Fibroblast of skin of left biceps (primary cell): Measurements from ENCODE around the gene CDC25B.
A peak's percentile ranks its signal among the peaks of the same experiment; 100 is the strongest.

Experiments used
- DNase-seq, 2 experiments: peaks; one replicate each; pipeline ENCODE4 v3.0.0-alpha.2; 2013; ENCODE audit warnings: low read depth in 2 of 2

The CDC25B gene

GRCh38 chr20:3795511-3796468 lies at the start of gene CDC25B:
Gene CDC25B (plus strand): TSS chr20:3796310. CDS start chr20:3796532, 222 bp downstream.
- DNase-seq = peak; percentile 70 to 71

- no peak for DNase-seq
Measured at GRCh38 chr20:3747471-3747870, 48.6 kb upstream of the CDC25B start.

- no peak for DNase-seq
Measured at GRCh38 chr20:3748073-3748472, 48.0 kb upstream of the CDC25B start.

GRCh38 chr20:3749087-3749688 lies 46.9 kb upstream of the CDC25B start:
- DNase-seq = no peak

DNA sequence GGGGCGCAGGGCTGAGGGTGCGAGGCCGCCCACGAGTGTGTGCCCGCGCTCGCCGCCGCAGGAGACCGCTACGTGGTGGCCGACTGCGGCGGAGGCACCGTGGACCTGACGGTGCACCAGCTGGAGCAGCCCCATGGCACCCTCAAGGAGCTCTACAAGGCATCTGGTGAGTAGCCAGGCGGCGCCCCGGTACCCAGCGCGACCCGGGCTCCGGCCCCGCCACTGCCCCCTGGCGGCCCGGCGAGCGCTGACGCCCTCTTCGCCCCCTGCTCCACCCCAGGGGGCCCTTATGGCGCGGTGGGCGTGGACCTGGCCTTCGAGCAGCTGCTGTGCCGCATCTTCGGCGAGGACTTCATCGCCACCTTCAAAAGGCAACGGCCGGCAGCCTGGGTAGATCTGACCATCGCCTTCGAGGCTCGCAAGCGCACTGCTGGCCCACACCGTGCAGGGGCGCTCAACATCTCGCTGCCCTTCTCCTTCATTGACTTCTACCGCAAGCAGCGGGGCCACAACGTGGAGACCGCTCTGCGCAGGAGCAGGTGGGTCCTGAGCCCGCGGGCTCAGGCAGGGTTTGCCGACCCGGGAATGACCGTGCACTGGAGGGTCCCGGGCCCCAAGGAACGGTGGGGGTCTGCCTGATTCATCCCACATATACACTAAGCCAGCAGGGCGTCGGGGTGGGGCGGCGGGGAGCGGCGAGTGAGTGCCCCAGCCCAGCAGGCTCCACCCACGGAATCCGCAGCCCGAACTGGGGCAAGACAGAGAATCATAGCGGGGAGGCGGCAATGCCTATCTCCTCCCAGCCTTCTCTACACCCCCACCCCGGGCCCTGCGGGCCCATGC lies 46.2 kb upstream of the CDC25B start:
- DNase-seq = no peak

DNA sequence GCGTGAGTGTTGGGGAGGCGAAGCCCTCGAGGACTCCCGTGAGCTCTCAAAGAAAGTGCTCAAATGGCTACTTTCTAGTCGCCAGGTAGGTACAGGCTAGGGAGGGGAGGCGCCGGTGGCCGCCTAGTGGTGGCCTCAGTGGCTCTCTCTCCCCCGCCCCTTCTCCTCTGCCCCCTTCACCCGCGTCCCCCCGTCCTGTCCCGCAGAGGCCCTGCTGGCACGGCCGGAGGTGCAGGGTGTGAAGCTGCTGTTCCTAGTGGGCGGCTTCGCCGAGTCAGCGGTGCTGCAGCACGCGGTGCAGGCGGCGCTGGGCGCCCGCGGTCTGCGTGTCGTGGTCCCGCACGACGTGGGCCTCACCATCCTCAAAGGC lies 44.8 kb upstream of the CDC25B start:
- no peak for DNase-seq

GRCh38 chr20:3751675-3752385 lies 44.3 kb upstream of the CDC25B start:
- DNase-seq = no peak

DNA sequence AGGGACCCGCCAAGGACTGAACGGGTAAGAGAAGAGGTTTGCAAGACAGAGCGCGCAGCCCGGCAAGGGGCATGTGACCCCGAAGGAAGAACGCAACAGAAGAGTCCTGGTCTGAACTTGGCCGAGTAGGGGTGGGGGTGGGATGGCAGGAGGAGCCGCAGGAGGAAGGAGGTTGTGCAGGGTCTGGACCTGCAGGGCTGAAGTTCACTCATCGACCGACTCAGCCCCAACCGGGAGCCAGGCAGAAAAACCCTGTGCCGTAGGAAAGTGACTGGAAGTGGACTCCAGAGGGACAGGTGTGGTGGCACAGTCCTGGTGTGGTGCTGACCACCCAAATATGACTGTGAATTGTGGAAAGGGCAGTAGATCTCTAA lies 43.7 kb upstream of the CDC25B start:
- no peak for DNase-seq

DNA sequence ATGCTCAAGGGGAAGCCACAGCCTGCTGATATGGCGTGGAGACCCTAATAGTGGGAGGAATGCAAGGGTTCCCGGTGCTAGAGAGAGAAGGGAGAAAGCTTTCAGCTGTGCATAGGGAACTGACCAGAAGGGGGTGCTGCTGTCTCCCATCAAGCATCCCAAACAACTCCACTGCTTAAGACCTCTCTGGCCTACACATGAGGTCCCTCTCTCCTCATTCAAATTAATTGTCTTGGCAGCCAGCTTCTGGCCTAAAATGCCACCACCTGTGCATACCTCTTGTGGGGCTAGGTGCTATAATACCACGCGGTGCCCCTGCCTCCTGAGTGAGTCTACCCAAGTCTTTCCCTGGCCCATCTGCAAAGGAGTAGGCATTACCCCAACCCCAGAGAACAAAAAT lies 43.0 kb upstream of the CDC25B start:
- no peak for DNase-seq

- DNase-seq = no peak
Measured at GRCh38 chr20:3753501-3754275, 42.4 kb upstream of the CDC25B start.

- DNase-seq = no peak
Measured at GRCh38 chr20:3754276-3754630, 41.9 kb upstream of the CDC25B start.

DNA sequence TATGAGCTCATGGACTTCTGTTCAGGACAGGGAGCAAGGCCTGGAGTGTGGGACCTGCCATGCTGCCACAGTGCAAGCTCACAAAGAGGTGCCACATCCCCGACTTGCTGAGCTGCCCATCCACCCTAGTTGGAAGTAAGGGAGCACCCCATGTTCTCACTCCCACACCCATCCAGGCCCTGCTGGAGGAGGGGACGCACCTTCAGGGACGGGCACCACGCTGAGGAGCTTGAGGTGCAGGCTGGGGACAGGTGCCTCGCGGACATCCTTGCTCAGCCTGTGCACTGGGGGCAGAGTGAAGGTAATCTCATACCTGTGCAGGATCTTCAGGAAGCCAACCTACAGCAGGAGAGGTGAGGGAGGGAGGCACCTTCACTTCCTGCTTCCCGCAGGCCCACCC lies 40.8 kb upstream of the CDC25B start:
- no peak for DNase-seq

DNA sequence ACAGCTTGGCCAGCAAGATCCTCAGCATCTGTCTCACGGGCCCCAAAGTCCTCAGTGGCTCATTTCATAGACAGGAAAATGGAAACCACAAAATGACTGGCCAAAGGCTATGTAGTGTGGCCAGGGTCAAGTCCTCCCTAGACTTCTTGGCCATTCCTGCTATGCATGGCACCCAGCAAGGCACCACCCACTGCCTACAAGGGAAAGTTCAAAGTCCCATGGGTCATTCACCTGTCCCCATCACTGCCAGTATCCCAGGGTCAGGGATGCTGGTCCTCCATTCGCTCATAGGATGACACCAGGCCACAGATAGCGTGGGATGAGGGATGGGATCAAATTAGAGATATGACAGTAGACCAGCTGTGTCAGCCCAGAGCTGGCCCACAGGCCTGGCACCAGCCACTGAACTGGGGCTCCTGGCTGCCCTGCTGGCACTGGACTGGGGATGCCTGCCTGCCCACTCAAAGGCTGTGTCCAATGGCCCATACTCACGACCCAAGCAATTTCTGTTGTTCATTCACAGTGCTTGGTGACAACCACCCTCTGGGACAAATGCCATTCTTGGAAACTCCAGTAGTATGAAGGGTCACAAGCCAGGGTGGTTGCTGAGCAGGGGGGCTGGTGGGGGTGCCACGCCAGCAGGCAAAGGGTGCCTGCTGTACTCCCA lies 40.2 kb upstream of the CDC25B start:
- no peak for DNase-seq

DNA sequence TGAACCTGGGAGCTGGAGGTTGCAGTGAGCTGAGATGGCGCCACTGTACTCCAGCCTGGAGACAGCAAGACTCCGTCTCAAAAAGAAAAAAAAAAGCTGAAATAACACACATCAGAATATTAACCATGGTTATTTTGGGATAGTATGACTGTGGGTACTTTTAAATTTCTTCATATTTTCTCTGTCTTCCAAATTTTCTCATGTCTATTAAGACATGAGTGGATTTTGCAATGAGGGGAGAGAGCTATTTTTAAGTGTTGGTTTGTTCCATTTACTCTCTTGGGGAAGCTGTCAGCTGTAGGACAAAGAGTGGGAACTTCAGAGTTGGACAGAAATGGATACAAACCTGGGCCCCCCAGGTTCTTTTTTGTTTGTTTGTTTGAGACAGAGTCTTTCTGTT lies 38.8 kb upstream of the CDC25B start:
- no peak for DNase-seq

DNA sequence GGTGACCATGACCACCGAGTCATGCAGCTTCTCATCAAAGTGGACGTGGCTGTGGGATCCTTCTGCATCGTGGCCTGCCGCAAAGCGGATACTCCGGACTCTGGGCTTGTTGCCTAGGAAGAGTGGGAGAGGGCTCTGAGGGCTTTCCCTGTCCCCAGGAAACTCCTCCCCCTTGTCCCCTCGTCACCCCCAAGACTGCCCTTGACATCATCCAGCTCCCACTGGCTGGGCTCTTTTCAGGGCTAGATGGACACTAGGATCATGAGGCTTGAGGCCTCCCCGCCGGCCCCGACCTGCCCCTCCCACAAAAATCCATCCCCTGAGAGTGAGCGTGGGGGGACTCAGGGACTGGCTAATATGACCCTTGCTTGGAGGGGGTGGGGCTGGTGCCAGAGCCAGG lies 37.5 kb upstream of the CDC25B start:
- DNase-seq = no peak

DNA sequence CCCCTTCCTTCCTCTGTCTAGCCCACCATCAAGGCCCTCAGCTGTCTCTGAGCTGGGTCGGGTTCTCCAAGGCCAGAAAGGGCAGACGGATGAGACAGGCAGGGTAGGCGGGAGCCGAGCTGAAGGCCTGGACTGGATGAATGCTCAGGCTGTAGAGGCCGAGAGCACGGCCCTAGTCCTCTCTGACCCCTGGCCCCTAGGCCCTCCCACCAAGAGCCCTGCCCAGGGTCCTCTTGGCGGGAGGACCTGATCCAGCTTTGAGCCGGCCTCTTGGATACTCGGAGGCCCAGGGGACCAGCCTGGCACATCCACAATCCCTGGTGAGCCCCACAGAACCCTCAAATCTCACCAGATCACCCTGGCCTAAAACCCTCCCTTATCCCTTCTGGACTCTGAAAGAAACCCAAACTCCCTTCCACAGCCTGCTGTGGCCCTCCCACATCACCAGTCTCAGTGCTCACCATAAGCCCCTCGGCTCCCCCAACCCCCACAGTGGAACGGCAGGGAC lies 36.7 kb upstream of the CDC25B start:
- DNase-seq = no peak

DNA sequence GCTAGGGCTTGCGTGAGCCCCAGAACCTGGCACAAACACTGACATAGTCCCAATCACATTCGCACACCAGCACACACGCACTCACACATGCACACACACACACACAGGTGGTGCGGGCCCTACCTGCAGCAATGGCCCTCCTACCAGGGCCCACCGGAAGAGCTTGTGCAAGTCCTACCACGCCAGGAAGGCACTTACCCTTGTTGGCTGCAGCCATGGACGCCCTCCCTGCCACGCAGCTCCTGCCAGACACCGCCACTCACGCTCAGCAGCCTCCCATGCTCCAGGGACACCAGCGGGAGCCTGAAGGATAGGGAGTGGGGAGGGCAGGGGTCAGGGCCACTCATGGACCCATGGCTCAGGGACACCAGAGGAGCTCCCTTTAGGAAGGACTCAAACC lies 36.2 kb upstream of the CDC25B start:
- DNase-seq = no peak

DNA sequence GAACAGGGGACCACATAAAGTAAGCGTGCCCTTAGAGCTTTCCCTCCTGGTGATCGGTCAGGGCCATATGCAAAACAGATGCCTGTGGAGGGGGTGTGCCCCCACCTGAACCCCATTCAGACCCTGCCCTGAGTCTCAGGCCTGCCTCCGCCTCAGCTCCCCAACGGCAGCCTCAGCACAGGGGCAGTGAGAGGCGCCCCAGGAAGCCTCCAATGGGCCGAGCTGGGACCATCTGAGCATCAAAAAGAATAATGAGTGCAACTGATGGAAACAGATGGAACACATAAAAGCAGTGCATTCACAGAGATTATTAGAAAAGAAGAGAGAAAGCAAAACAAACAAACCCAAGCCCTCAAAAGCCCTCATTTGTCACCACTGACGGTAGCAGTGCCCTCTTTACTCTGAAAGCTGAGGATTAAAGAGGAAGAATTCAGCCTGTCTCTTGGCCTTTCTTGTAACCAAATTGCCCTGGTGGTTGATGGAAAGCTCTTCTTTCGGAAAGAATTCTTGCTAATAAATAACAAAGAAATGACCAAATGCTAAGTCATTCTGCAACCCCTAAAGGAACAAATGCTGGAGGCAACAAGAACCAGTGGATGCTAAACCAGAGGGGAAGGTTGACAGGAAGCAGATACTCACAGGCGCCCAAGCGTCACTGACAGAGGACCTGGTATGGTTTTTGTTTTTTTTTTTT lies 35.3 kb upstream of the CDC25B start:
- no peak for DNase-seq

DNA sequence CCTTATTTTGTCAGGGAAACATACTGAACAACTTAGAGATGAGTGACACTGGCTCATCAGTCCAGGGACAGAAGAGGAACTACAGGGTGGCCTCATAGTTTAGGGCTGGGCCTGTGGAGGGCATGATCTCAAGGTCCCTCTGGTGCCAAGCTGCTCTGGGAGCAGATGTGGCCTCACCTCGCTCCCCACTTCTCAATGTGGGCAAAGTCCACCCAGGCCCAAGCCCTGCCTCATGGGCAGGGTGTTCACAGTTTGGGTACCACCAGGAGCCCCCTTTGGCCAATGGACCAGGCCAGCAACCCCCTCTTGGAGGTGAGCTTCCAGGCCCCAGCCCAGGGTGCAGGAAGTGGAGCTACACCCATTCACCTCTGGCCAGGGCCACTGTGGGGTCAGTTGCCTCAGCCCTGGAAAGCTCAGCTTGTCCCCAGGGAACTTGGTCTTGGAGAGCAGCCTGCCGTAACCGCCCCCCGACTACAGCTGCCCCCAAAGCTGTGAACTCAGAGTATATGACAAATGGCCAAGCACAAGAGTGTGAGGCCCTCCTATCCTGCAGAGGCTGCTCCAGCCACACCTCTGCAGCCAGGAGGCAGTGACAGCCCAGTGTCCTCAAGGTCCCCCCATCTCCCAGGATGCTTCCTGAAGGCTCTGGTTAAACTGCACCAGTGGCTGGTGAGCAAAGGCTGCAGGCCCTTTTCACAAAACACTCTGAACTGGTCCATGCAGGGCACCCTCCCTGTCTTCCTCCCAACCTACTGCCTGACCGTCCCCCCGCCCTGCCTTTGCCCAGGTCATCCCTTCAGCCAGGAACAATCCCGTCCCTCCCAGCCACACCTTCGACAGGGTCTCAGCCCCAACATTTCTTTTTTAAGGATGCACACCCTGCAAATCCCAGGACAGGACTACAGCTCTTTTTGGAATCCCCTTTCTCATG lies 32.2 kb upstream of the CDC25B start:
- no peak for DNase-seq
